Right forelimb (tissue), 1 donor: ENCODE measurements around the gene MDM2.
"Not testable (repeated sequence)": the region's sequence is repeated elsewhere in the genome, so short reads cannot be mapped to it uniquely, and the experiment has no call there.

ENCODE experiments used
- DNase-seq: peaks from one replicate; pipeline ENCODE4 v3.0.0-alpha.2; 2018

The MDM2 gene

GRCh38 chr12:68806488-68807237, 1.3 kb upstream of the MDM2 start:
- DNase-seq: no peak

- not testable (repeated sequence) for DNase-seq
Measured at GRCh38 chr12:68807274-68807575, 752 bp upstream of the MDM2 start.

GRCh38 chr12:68808388-68809189, 612 bp downstream of the MDM2 start:
- peak; percentile 82 for DNase-seq

DNA sequence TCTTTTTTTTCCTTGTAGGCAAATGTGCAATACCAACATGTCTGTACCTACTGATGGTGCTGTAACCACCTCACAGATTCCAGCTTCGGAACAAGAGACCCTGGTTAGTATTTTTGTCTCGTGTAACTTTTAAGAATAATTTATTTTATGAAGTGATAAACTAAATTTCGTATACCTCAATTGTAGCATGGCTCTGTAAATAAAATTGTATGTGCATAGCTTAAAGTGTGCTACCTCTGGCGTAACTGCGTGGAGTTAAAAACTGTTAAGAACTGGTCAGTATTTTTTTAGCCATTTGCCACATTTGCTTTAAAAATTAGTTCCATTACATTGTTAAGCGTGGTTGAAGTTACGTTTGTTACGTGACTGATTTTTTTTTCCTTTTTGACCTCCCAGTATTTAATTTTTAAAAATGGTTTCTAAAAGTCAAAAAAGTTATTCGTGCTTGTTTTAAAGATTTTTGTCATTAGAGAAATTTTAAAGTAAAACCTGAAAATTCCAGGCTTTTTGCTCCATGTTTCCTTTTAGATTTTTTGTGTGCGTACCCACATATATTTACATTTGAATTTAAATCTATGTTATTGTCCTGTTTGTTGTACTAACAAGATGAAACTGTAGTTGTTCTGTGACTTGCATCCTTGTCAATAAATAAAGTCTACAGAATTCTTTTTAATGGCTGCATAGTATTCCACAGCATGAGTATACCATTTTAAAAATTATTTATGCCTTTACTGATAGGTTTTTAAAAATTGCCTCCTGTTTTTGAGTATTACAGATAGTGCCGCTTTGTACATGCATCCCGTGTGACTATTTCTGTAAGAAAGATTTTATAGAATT, 1.4 kb downstream of the MDM2 start:
- DNase-seq: no peak

DNA sequence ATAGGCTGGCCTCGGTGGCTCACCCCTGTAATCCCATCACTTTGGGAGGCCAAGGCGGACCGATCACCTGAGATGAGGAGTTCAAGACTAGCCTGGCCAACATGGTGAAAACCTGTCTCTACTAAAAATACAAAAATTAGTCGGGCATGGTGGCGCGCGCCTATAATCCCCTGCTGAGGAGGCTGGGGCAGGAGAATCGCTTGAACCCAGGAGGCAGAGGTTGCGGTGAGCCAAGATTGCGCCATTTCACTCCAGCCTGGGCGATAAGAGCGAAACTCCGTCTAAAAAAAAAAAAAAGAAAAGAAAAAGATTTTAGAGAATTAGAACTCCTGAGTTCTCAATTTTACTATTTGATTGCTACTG, 2.0 kb downstream of the MDM2 start:
- not testable (repeated sequence) for DNase-seq

- DNase-seq: not testable (repeated sequence)
Measured at GRCh38 chr12:68811573-68811972, 3.6 kb downstream of the MDM2 start.

DNA sequence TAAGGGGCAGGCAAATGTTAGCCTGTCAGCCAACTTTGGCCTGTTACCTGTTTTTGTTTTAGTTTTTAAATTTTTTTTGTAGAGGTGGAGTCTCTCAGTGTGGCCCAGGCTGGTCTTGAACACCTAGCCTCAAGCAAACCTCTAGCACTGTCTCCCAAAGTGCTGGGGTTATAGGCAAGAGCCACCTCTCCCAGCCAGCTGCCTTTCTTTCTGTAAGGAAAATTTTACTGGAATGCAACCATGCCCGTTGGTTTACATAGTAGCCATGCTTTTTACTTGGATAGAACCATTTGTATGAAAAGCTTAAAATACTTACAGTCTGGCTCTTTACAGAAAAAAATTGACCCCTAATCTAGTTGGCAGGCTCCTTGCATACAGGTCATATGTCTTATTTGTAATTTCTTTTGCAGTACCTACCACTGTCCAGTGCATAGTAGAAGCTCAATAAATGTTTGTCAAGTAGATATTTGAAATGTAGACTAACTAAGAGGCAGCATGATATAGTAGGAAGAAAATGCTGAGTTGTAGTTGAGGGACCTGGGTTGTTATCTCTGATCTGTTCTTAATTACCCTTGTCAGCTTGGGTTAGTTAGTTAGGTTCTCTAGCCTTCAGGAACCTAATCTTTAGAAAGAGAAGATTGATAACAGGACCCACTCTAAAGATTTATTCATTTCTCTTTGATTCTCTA, 4.7 kb downstream of the MDM2 start:
- DNase-seq: no peak

- DNase-seq: no peak
Measured at GRCh38 chr12:68813242-68813593, 5.2 kb downstream of the MDM2 start.

DNA sequence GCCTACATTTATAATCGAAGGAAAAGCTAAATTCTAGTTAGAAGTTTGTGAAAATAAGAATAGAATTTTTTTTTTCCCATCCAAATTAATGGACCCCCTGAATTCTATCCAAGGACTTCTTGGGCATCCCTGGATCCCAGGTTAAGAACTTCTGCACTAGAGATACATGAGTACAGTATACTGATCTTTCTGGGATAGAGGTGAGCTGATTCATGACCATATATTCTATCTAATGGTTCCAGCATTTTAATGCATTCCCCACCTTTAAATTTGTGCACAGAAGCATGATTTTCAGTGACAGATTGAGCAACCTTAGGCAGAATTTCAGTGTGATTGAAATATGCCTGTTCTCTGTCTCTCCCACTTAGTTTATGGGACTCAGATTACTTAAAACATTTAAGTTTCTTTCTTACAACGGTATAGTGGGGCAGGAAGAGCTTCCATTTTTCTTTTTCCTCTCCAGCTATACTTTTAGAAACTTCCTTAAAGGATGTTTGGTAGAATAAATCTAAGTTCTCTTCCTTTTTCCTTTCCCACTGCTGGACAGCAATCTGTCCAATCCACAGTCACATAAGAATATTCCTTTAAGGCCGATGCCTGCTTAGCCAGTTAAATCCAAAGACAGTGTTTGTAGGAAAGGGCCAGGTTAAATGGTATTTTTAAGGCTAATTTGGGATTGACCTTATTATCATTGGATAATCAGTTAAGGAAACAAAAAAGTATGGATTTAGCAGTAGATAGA, 6.7 kb downstream of the MDM2 start:
- no peak for DNase-seq

DNA sequence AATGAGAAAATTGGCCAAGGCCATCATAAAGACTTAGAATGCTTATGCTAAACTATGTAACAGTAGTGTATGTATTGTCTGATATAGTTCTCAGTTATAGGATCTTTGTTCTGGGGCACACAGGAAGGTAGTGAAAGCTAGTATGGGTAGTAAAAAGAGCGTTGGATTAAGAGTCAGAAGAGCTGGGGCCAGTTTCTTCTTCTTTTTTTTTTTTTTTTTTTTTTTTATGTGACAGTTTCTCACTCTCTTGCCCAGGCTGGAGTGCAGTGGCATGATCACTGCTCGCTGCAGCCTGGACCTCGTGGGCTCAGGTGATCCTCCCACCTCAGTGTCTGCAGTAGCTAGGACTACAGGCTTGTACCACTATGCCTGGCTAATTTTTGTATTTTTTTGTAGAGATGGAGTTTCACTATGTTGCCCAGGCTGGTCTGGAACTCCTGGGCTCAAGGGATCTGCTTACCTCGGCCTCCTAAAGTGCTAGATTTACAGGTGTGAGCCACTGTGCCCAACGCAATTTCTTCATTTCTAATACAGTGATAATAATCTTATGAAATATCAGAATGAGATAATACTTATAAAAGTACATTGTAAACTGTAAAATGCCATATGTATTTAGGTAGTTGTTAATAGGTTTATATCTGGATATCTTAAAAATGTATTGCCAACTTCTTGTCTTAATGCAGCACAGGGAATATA, 7.4 kb downstream of the MDM2 start:
- no peak for DNase-seq

- no peak for DNase-seq
Measured at GRCh38 chr12:68815928-68816800, 8.2 kb downstream of the MDM2 start.

DNA sequence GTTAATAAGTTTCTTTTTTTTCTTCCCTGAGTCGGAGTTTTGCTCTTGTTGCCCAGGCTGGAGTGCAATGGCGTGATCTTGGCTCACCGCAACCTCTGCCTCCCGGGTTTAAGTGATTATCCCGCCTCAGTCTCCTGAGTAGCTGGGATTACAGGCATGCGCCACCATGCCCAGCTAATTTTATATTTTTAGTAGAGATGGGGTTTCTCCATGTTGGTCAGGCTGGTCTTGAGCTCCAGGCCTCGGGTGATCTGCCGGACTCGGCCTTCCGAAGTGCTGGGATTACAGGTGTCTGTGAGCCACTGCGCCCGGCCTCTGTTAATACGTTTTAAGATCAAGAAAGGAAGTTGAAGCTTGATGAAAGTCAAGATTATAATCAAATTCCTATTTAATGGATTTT, 11.5 kb downstream of the MDM2 start:
- DNase-seq: not testable (repeated sequence)

DNA sequence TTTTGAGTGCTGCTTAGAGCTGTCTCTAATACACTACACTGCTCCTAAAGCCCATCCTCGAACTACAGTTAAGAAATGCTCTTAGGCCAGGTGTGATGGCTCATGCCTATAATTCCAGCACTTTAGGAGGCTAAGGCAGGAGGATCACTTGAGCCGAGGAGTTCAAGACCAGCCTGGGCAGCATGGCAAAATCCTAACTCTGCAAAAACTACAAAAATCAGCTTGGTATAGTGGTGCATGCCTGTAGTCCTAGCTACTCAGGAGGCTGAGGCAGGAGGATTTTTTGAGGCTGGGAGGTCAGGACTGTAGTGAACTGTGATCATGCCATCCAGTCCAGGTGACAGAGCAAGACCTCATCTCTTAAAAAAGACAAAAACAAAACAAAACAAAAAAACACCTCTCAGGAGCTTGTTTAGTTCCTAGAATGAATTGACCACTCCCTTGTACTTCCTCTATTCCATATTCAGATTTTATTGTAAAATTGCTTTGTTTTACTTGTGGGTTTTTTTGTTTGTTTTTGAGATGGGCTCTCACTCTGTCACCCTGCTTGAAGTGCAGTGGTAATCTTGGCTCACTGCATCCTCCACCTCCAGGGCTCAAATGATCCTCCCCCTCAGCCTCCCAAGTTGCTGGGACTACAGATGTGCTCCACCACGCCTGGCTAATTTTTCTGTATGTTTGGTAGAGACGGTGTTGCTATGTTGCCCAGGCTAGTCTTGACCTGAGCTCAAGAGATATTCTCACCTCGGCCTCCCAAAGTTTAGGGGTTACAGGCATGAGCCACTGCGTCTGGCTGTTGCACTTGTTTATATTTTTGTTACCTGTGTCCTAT, 13.6 kb downstream of the MDM2 start:
- DNase-seq: no peak

DNA sequence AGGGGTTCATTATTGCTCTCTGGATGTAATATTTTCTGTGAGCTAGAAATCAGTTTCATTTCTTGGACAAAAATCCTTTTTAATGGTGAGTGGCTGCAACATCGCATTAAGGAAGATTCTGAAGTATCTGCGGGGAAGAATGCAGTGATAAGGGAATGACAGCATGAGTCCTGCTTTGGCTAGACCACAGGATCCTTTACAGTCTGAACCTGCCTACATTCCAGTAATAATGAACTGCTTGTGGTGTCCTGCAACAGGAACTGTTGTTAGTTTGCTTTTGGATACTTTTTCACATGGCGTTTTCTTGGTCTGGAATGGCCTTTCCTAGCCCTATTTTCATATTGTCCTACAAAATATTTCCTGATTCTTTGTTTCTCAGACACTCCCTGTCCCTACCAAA, 15.7 kb downstream of the MDM2 start:
- no peak for DNase-seq

DNA sequence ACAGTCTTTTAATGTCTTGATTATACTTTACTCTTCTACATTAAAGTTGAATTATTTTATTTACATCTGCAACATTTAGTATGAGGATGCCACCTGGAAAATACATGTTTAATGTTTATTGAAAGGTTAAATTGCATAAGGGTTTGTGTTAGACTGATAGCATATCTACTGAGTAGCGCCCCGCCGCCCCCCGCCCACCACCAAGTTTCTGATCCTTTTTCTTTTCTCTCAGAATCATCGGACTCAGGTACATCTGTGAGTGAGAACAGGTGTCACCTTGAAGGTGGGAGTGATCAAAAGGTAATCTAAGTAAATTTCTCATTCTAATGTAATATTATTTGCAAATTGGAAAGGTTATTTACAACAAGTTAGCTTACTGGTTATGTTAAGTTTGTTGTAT, 16.2 kb downstream of the MDM2 start:
- DNase-seq: no peak

- DNase-seq: no peak
Measured at GRCh38 chr12:68824597-68825250, 16.7 kb downstream of the MDM2 start.

GRCh38 chr12:68825569-68826217, 17.7 kb downstream of the MDM2 start:
- no peak for DNase-seq

GRCh38 chr12:68827895-68828671, 20.1 kb downstream of the MDM2 start:
- DNase-seq: no peak
